Endothelial cell (in vitro differentiated cells): ENCODE measurements around the gene PRKD3. TPM values are rescaled to one million over a fixed set of nuclear protein-coding genes. Genes with fewer than 3 reads are reported as not detected.

Source experiments
- DNase-seq: peaks from one replicate; pipeline ENCODE4 v3.0.0; 2021; ENCODE audit warnings: low spot score
- H3K27ac Mint-ChIP-seq: one replicate; pipeline ENCODE4 v1.8.0; 2021; ENCODE audit warnings: mixed read lengths, inconsistent platforms; ENCODE audit not compliant: unreplicated experiment
- H3K27me3 Mint-ChIP-seq: one replicate; pipeline ENCODE4 v1.8.0; 2021; ENCODE audit warnings: mild to moderate bottlenecking, moderate library complexity, mixed read lengths, inconsistent platforms; ENCODE audit not compliant: unreplicated experiment
- H3K36me3 Mint-ChIP-seq: one replicate; pipeline ENCODE4 v1.8.0; 2021; ENCODE audit warnings: mild to moderate bottlenecking, low read depth, mixed read lengths, inconsistent platforms; ENCODE audit not compliant: unreplicated experiment
- H3K4me1 Mint-ChIP-seq: one replicate; pipeline ENCODE4 v1.8.0; 2021; ENCODE audit warnings: mild to moderate bottlenecking, mixed read lengths, inconsistent platforms; ENCODE audit not compliant: unreplicated experiment
- H3K4me3 Mint-ChIP-seq: one replicate; pipeline ENCODE4 v1.8.0; 2021; ENCODE audit warnings: mild to moderate bottlenecking, mixed read lengths, inconsistent platforms; ENCODE audit not compliant: unreplicated experiment
- H3K9me3 Mint-ChIP-seq: one replicate; pipeline ENCODE4 v1.8.0; 2021; ENCODE audit warnings: mixed read lengths, inconsistent platforms; ENCODE audit not compliant: unreplicated experiment
- total RNA-seq: library from RNA; stranded (reverse); fragmentation: NEBNext Ultra II Directional; extraction: Animal tissue kit (Norgen Biotek cat#: 25700); gene quantifications from one replicate; pipeline ENCODE4 v1.2.1, GENCODE V29; 2021; ENCODE audit not compliant: unreplicated experiment
- TF ChIP-seq, protein P1 (sequence below): fragments of 200-600 bp; sonication (generic); IDR thresholded peaks from one replicate; pipeline ENCODE4 v1.5.0; 2021; ENCODE audit warnings: antibody characterized with exemption; ENCODE audit not compliant: unreplicated experiment

Gene PRKD3
- total RNA-seq, 1 donor from 2014 or later: 71.3 TPM

DNA sequence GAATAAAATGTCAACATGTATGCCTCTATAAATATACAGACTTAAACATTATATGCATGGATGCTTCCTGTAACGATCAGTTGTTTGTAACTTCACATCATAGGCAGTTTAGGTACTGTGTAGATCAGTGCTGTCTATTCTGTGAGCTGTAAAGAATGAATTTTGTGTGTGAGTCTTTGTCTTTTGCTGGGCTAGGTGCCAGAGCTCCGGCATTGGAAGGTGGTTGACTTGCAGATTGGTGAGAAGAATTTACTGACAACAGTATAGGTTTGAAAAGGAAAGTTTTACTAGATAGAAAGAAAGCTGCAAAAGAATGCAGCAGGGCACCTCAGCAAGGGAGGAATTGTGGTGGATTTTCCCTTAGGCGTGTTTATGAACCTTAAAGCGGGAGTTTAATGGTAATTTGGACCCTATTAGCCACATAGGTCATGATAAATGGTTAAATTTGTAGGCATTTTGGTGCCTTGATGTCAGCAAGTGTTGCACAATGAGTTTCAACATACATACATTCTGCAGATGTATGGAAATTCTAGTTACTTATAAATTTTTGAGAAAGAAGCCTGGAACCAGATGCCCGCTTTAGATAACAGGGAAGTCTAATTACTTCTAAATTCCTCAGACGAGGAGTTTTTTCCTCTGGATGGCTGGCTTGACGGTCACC, 13.1 kb upstream of the PRKD3 start:
- no peak overlapping the region for H3K27ac Mint-ChIP-seq
- no peaks in the 10 kb centered on the region for H3K36me3 Mint-ChIP-seq
- TF ChIP-seq, protein P1, sequence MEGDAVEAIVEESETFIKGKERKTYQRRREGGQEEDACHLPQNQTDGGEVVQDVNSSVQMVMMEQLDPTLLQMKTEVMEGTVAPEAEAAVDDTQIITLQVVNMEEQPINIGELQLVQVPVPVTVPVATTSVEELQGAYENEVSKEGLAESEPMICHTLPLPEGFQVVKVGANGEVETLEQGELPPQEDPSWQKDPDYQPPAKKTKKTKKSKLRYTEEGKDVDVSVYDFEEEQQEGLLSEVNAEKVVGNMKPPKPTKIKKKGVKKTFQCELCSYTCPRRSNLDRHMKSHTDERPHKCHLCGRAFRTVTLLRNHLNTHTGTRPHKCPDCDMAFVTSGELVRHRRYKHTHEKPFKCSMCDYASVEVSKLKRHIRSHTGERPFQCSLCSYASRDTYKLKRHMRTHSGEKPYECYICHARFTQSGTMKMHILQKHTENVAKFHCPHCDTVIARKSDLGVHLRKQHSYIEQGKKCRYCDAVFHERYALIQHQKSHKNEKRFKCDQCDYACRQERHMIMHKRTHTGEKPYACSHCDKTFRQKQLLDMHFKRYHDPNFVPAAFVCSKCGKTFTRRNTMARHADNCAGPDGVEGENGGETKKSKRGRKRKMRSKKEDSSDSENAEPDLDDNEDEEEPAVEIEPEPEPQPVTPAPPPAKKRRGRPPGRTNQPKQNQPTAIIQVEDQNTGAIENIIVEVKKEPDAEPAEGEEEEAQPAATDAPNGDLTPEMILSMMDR: no peak
- no peaks in the 10 kb centered on the region for H3K9me3 Mint-ChIP-seq
- H3K4me1 Mint-ChIP-seq: peaks cover 19% of the 10 kb centered on the region
- H3K27me3 Mint-ChIP-seq: no peaks in the 10 kb centered on the region
- H3K4me3 Mint-ChIP-seq: no peak overlapping the region
- no peak for DNase-seq

DNA sequence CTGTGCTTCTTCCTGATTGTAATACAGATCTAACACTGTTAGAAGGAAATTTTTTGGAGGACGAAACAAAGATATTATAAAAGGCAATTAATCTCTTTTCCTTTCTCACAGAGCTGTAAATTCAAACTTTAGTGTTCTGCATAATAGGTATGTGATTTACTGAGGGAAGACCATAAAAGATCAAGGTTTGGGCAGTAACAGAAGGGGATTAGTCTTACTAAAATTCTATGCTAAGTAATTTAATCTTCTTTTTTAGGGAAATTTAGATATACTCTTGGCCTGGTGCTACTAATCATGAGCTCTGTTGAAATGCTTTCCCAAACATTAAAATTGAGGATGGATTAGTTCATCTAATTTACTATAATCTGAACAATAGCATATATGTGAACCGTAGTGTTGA, 11.0 kb upstream of the PRKD3 start:
- no peak overlapping the region for H3K4me3 Mint-ChIP-seq
- H3K27ac Mint-ChIP-seq: no peak overlapping the region
- TF ChIP-seq, protein P1: no peak
- DNase-seq: no peak
- H3K9me3 Mint-ChIP-seq: no peaks in the 10 kb centered on the region
- peaks cover 8% of the 10 kb centered on the region for H3K4me1 Mint-ChIP-seq
- peaks cover 1% of the 10 kb centered on the region for H3K27me3 Mint-ChIP-seq
- no peaks in the 10 kb centered on the region for H3K36me3 Mint-ChIP-seq

DNA sequence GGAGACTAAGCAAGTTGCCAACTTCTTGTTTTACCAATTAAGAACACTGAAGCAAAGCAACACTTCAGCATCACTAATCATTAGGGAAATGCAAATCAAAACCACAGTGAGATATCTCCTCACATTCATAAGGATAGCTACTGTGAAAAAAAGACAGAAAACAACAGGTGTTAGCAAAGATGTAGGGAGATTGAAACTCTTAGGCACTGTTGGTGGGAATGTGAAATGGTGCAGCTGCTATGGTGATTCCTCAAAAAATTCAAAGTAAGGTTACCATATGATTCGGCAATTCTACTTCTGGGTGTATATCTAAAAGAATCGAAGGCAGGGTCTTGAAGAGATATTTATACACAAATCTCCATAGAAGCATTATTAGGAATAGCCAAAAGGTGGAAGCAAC, 8.6 kb upstream of the PRKD3 start:
- H3K9me3 Mint-ChIP-seq: no peaks in the 10 kb centered on the region
- H3K4me3 Mint-ChIP-seq: no peak overlapping the region

DNA sequence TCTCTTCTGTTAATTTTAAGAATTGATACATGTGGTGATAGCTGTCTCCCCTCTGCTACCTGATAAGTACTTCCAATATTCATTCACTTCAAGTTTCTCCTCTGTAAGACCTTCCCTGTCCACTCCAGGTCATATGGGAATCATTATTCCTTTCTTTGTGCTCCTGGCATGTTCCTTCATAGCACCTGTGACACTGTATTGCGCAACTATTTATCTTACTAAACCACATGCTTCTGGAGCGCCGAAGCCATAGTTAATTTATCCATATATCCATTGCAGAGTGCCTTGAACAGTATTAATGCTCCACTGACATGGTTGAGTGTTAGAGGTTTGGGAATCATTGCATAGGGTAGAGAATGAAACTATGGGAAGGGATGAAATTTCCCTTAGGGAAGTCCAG, 7.9 kb upstream of the PRKD3 start:
- H3K4me1 Mint-ChIP-seq: peaks cover 1% of the 10 kb centered on the region
- TF ChIP-seq, protein P1: no peak
- no peaks in the 10 kb centered on the region for H3K36me3 Mint-ChIP-seq
- H3K4me3 Mint-ChIP-seq: no peak overlapping the region
- H3K27me3 Mint-ChIP-seq: peaks cover 1% of the 10 kb centered on the region
- H3K9me3 Mint-ChIP-seq: no peaks in the 10 kb centered on the region
- DNase-seq: no peak
- no peak overlapping the region for H3K27ac Mint-ChIP-seq

More for the DNA sequence above, 8.6 kb upstream of the PRKD3 start:
- DNase-seq: no peak
- Mint-ChIP-seq H3K4me1 (peaks cover 5% of the 10 kb centered on the region), H3K36me3 (no peaks in the 10 kb centered on the region), H3K27me3 (peaks cover 1% of the 10 kb centered on the region), H3K27ac (no peak overlapping the region)
- TF ChIP-seq, protein P1: no peak

DNA sequence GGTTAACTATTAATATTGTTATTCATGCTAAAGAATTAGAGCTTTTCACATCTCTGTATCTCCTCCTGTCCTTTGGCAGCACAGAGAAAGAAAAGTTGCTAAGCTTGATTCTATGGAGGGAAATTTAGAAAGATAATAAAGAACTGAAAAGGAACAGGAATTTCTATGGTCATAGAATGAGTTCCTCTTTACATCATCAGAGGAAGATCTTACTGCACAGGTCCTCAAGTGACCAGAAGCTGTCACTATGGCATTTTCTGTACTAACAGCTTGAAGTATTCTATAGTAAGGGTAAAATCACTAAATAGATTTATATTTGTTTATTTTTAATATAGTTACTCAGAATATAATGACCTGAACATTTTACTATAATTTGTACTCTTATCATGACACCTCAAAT, 6.0 kb upstream of the PRKD3 start:
- TF ChIP-seq, protein P1: no peak
- Mint-ChIP-seq H3K4me3 (no peak overlapping the region), H3K27me3 (peaks cover 1% of the 10 kb centered on the region), H3K36me3 (no peaks in the 10 kb centered on the region), H3K27ac (no peak overlapping the region), H3K4me1 (peaks cover under 1% of the 10 kb centered on the region), H3K9me3 (no peaks in the 10 kb centered on the region)
- no peak for DNase-seq
